ENCODE results near the gene DISC1. TPM values are rescaled to one million over a fixed set of nuclear protein-coding genes. Genes with fewer than 3 reads are reported as not detected.

The DISC1 gene
- total and polyA plus RNA-seq, 2 of the 13 experiments (the other 11 are each of a cell fraction or from before 2014, with no cell fraction given): 4.2 to 4.6 TPM

DNA sequence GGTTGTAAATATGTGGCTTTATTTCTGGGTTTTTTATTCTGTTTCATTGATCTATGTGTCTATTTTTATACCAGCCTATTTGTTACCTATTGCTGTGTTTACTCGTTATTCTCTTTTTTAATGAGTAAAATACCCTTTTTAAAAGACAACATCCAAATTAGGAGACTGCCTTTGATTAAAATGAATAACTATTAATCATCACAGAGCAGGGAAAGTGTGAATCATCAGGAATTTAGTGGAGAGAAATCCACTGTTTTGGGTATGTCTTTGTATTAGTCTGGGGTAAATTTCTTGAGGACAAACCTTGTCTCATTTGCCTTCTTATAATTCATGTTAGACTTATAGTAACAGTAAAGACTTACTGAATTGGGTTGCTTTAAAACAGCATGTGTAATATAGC, 12.1 kb downstream of the DISC1 start (continued):
- TF ChIP-seq ZFP82 (CRISPR knock-in tag; IDR thresholded peaks at IDR 0.05; ENCODE audit: borderline replicate concordance) (no peak), PTBP1 (IDR thresholded peaks at IDR 0.05; ENCODE audit: low read depth, low read length, poor library complexity, severe bottlenecking) (no peak), SRSF4 (IDR thresholded peaks at IDR 0.05; ENCODE audit: low read depth, low read length, poor library complexity, severe bottlenecking) (no peak), ZNF501 (CRISPR knock-in tag; IDR thresholded peaks at IDR 0.05) (no peak)
- TF ChIP-seq, protein P1, sequence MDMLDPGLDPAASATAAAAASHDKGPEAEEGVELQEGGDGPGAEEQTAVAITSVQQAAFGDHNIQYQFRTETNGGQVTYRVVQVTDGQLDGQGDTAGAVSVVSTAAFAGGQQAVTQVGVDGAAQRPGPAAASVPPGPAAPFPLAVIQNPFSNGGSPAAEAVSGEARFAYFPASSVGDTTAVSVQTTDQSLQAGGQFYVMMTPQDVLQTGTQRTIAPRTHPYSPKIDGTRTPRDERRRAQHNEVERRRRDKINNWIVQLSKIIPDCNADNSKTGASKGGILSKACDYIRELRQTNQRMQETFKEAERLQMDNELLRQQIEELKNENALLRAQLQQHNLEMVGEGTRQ (IDR thresholded peaks at IDR 0.05; ENCODE audit: low read depth, low read length): no peak
- TF ChIP-seq, protein P1 (CRISPR knock-in tag; IDR thresholded peaks at IDR 0.05; ENCODE audit: borderline replicate concordance): no peak

- H3K27me3 ChIP-seq (ENCODE audit: control insufficient read depth in 1 of 2, insufficient read depth in 2 of 2, low read length in 2 of 2): no peaks in the 10 kb centered on the region
- H3K4me2 ChIP-seq (ENCODE audit: low read depth, low read length): no peak overlapping the region
- H3K4me1 ChIP-seq (ENCODE audit: insufficient read depth, low read length): peaks cover 10% of the 10 kb centered on the region; the same call in 1 of the 2 replicates
- in situ Hi-C loops (cut with HindIII; ENCODE audit: extremely low pct_ligation_motif_present, low pct_unique_long_range_greater_than_20kb): no loop called here
- no peak overlapping the region for H3K27ac ChIP-seq (ENCODE audit: extremely low read length, insufficient read depth, low read length)
- no peak for ATAC-seq
- H3K9me3 ChIP-seq (ENCODE audit: low read length): no peaks in the 10 kb centered on the region
- FAIRE-seq: no peak
- DNase-seq (ENCODE audit: low spot score): no peak
- H4K20me1 ChIP-seq (ENCODE audit: insufficient read depth, low read length): no peaks in the 10 kb centered on the region
- intact Hi-C loops (cut with micrococcal nuclease; ENCODE audit: unreplicated experiment): no loop called here
- no TSS peak for BruUV-seq (replicated peaks)
- H3K4me3 ChIP-seq (replicated peaks in 1 of 3; ENCODE audit: insufficient read depth in 1 of 3, low read depth in 2 of 3, low read length in 3 of 3): no peak overlapping the region
- 88% methylated on average over 1 of the region's 1 CpG for WGBS (ENCODE audit: low lambda C conversion rate)
- ChIA-PET POLR2A (no interaction called here), CTCF (ENCODE audit: low intra/inter-chr PET ratio, low total read pairs) (no interaction called here)
- H2AFZ ChIP-seq (ENCODE audit: low read length): no peak overlapping the region
- no peak overlapping the region for H3K9ac ChIP-seq (ENCODE audit: insufficient read depth, low read depth, low read length)
- no peaks in the 10 kb centered on the region for H3K36me3 ChIP-seq (replicated peaks in 1 of 2; ENCODE audit: control insufficient read depth in 1 of 2, insufficient read depth in 2 of 2, low read length in 2 of 2)
- peaks cover 13% of the 10 kb centered on the region for H3K79me2 ChIP-seq (ENCODE audit: insufficient read depth, low read length)
- TF ChIP-seq RBAK (CRISPR knock-in tag; IDR thresholded peaks at IDR 0.05) (no peak), HOXA9 (CRISPR knock-in tag; IDR thresholded peaks at IDR 0.05; ENCODE audit: borderline replicate concordance) (no peak), NCOA2 (CRISPR knock-in tag; IDR thresholded peaks at IDR 0.05) (no peak), REPIN1 (CRISPR knock-in tag; IDR thresholded peaks at IDR 0.05; ENCODE audit: borderline replicate concordance, low read depth) (no peak), ZBTB7B (CRISPR knock-in tag; IDR thresholded peaks at IDR 0.05) (no peak), NCOA1 (CRISPR knock-in tag; IDR thresholded peaks at IDR 0.05) (no peak), ZNF430 (CRISPR knock-in tag; IDR thresholded peaks at IDR 0.05) (no peak)
- TF ChIP-seq, protein P2, sequence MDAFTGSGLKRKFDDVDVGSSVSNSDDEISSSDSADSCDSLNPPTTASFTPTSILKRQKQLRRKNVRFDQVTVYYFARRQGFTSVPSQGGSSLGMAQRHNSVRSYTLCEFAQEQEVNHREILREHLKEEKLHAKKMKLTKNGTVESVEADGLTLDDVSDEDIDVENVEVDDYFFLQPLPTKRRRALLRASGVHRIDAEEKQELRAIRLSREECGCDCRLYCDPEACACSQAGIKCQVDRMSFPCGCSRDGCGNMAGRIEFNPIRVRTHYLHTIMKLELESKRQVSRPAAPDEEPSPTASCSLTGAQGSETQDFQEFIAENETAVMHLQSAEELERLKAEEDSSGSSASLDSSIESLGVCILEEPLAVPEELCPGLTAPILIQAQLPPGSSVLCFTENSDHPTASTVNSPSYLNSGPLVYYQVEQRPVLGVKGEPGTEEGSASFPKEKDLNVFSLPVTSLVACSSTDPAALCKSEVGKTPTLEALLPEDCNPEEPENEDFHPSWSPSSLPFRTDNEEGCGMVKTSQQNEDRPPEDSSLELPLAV (CRISPR knock-in tag; conservative IDR thresholded peaks at IDR 0.05; ENCODE audit: low read depth): no peak
- TF ChIP-seq, protein P3, sequence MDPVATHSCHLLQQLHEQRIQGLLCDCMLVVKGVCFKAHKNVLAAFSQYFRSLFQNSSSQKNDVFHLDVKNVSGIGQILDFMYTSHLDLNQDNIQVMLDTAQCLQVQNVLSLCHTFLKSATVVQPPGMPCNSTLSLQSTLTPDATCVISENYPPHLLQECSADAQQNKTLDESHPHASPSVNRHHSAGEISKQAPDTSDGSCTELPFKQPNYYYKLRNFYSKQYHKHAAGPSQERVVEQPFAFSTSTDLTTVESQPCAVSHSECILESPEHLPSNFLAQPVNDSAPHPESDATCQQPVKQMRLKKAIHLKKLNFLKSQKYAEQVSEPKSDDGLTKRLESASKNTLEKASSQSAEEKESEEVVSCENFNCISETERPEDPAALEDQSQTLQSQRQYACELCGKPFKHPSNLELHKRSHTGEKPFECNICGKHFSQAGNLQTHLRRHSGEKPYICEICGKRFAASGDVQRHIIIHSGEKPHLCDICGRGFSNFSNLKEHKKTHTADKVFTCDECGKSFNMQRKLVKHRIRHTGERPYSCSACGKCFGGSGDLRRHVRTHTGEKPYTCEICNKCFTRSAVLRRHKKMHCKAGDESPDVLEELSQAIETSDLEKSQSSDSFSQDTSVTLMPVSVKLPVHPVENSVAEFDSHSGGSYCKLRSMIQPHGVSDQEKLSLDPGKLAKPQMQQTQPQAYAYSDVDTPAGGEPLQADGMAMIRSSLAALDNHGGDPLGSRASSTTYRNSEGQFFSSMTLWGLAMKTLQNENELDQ (CRISPR knock-in tag; IDR thresholded peaks at IDR 0.05; ENCODE audit: borderline replicate concordance): no peak
Measured at GRCh38 chr1:231639819-231640218, 13.2 kb downstream of the DISC1 start.
